Measurements from ENCODE around the gene CYP4F8.

The CYP4F8 gene

GRCh38 chr19:15616627-15617270 is 1.7 kb downstream of the CYP4F8 start:
- no peak for DNase-seq

- no peak for DNase-seq
Measured at GRCh38 chr19:15618321-15618720, 3.3 kb downstream of the CYP4F8 start.

GRCh38 chr19:15621801-15622200 is 6.8 kb downstream of the CYP4F8 start:
- no peak for DNase-seq

- no peak for DNase-seq
Measured at GRCh38 chr19:15622991-15623390, 8.0 kb downstream of the CYP4F8 start.

- DNase-seq = no peak
Measured at GRCh38 chr19:15623711-15624318, 8.8 kb downstream of the CYP4F8 start.

- no peak for DNase-seq
Measured at GRCh38 chr19:15628236-15629002, 13.4 kb downstream of the CYP4F8 start.

- no peak for DNase-seq
Measured at GRCh38 chr19:15629003-15629880, 14.2 kb downstream of the CYP4F8 start.

GRCh38 chr19:15631817-15632216 is 16.8 kb downstream of the CYP4F8 start:
- DNase-seq = no peak

GRCh38 chr19:15633082-15633835 is 18.2 kb downstream of the CYP4F8 start:
- DNase-seq = no peak

- no peak for DNase-seq
Measured at GRCh38 chr19:15634105-15634504, 19.1 kb downstream of the CYP4F8 start.

GRCh38 chr19:15635016-15635805 is 20.2 kb downstream of the CYP4F8 start:
- DNase-seq = no peak

- no peak for DNase-seq
Measured at GRCh38 chr19:15636026-15636425, 21.0 kb downstream of the CYP4F8 start.

- DNase-seq = no peak
Measured at GRCh38 chr19:15639596-15639995, 24.6 kb downstream of the CYP4F8 start.

- no peak for DNase-seq
Measured at GRCh38 chr19:15640294-15640903, 25.4 kb downstream of the CYP4F8 start, which contains the start of gene CYP4F3. CYP4F3 (plus strand) TSS chr19:15640897; CDS start chr19:15641416, 519 bp downstream.

GRCh38 chr19:15640904-15641597 is 26.0 kb downstream of the CYP4F8 start:
- no peak for DNase-seq

- no peak for DNase-seq
Measured at GRCh38 chr19:15641901-15642491, 27.0 kb downstream of the CYP4F8 start.

- no peak for DNase-seq
Measured at GRCh38 chr19:15642807-15643206, 27.8 kb downstream of the CYP4F8 start.

GRCh38 chr19:15643387-15643786 is 28.4 kb downstream of the CYP4F8 start:
- DNase-seq = no peak

GRCh38 chr19:15644066-15644741 is 29.2 kb downstream of the CYP4F8 start:
- DNase-seq = no peak
